Lung (tissue), 12 donors: ENCODE results near the gene PLEKHA1. TPM values are rescaled to one million over a fixed set of nuclear protein-coding genes. Genes with fewer than 3 reads are reported as not detected.

Experiments used
- ATAC-seq: fragments of 200-7000 bp; cut with Tn5 transposase; one replicate; pipeline ENCODE4 v1.9.1; 2020; ENCODE audit warnings: moderate number of reproducible peaks; ENCODE audit not compliant: insufficient read depth, low FRiP score
- DNase-seq, 3 donors: peaks; one replicate each; pipeline ENCODE4 v3.0.0-alpha.2; 2013 to 2017
- H3K27ac ChIP-seq, 2 donors: one replicate each; pipeline ENCODE4 v1.5.1; 2013; ENCODE audit warnings: mild to moderate bottlenecking in 2 of 2, moderate library complexity in 2 of 2, control low read depth in 1 of 2, inconsistent platforms in 1 of 2, low read depth in 1 of 2, low read length in 1 of 2
- H3K27me3 ChIP-seq, 3 donors: one replicate each; pipeline ENCODE4 v1.5.1; 2013; ENCODE audit warnings: low read length in 2 of 3; ENCODE audit not compliant: control insufficient read depth in 3 of 3, insufficient read depth in 3 of 3
- H3K36me3 ChIP-seq, 4 donors: one replicate each; pipeline ENCODE4 v1.5.1; 2013; ENCODE audit warnings: low read length in 4 of 4, mild to moderate bottlenecking in 1 of 4, moderate library complexity in 1 of 4; ENCODE audit not compliant: control insufficient read depth in 4 of 4, insufficient read depth in 4 of 4
- H3K4me1 ChIP-seq, 5 donors: one replicate each; pipeline ENCODE4 v1.5.1; 2013; ENCODE audit warnings: low read length in 5 of 5, mild to moderate bottlenecking in 2 of 5, moderate library complexity in 1 of 5; ENCODE audit not compliant: control insufficient read depth in 5 of 5, insufficient read depth in 5 of 5
- H3K4me3 ChIP-seq: one replicate; pipeline ENCODE4 v1.5.1; 2013; ENCODE audit warnings: mild to moderate bottlenecking, control low read depth, moderate library complexity
- H3K9ac ChIP-seq, 2 donors: one replicate each; pipeline ENCODE4 v1.5.1; 2013; ENCODE audit warnings: low read length in 2 of 2, control low read depth in 1 of 2; ENCODE audit not compliant: insufficient read depth in 1 of 2
- H3K9me3 ChIP-seq, 4 donors: one replicate each; pipeline ENCODE4 v1.5.1; 2013; ENCODE audit warnings: low read length in 3 of 4, mild to moderate bottlenecking in 1 of 4, moderate library complexity in 1 of 4; ENCODE audit not compliant: control insufficient read depth in 4 of 4, insufficient read depth in 3 of 4
- CTCF ChIP-seq: IDR thresholded peaks from 2 replicates; pipeline ENCODE4 v1.5.1; 2012; ENCODE audit warnings: mild to moderate bottlenecking; ENCODE audit errors: control extremely low read depth, extremely low read depth
- WGBS, 2 donors: extraction: QIAGEN DNeasy Blood & Tissue Kit; methylation state at CpG; one replicate each; pipeline ENCODE4 v1.1.7; 2013; 5-methylcytosine and 5-hydroxymethylcytosine counted together
- polyA plus RNA-seq, 2 donors: library from polyadenylated mRNA; stranded (reverse); fragments of 200-250 nt; gene quantifications; one replicate each; pipeline ENCODE4 v1.2.1, GENCODE V29; 2013
- total RNA-seq, 2 donors: library from RNA; depleted of rRNA in 1 of 2; stranded (reverse); fragments of >200 nt in 1 of 2; gene quantifications; one replicate each; pipeline ENCODE4 v1.2.1, GENCODE V29; 2014 to 2021
- donor health status: control.
- donor health status: control.
- donor health status: Bipolar disorder and iron deficiency.
- donor health status: healthy.
- donor health status: DM: yes; HTN: yes; CAD: no.

PLEKHA1 gene
- total and polyA plus RNA-seq, 4 donors: 18.9 to 73.2 (median 28.2) TPM

DNA sequence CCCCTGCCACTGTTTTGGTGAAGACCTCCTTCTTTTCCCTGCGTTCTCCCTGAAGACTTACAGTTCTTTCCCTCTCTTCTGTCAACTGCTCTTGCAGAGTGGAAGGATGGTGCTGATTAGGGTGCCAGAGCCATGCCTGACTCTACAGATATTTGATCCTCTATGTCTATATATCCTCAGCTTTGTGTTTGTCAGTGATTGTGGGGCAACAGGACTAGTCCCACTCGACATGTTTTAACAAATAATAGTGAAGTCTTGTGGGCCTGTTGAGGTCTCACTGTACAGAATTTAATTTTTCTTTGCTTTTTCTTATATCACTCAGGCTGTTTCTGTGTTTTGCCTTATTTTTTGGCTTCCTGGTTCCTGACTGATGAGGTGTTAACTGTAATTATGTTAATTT lies 5.0 kb downstream of the PLEKHA1 start:
- H3K36me3 ChIP-seq: no peaks in the 10 kb centered on the region
- no peaks in the 10 kb centered on the region for H3K27me3 ChIP-seq
- no peak overlapping the region for H3K27ac ChIP-seq
- peaks cover 0 to 17% (median 0%) of the 10 kb centered on the region in 5 donors for H3K4me1 ChIP-seq
- H3K9me3 ChIP-seq: no peaks in the 10 kb centered on the region
- ATAC-seq: no peak
- TF ChIP-seq CTCF: no peak
- no peak overlapping the region for H3K9ac ChIP-seq
- no peak overlapping the region for H3K4me3 ChIP-seq
- no peak for DNase-seq
- 91 to 94% methylated on average over 2 of the region's 2 CpGs for WGBS, 2 donors

DNA sequence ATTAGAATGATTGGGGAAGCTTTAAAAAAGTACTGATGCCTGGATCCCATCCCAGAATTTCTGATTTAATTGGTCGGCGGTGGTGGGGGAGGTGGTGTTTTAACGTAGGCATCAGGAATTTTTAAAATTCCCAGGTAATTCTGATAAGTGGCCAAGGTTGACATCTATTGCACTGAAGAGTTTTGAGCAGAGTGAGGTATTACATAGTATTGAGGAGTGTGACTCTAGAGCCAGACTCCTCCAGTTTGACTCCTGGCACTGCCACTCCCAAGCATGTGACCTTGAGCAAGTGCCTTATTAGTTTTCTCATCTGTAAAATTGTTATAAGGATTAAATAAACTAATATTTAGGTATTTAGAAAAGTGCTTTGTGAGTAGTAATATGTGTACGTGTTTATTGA lies 6.2 kb downstream of the PLEKHA1 start:
- Histone ChIP-seq H3K27me3 (no peaks in the 10 kb centered on the region), H3K36me3 (no peaks in the 10 kb centered on the region), H3K9ac (no peak overlapping the region), H3K27ac (no peak overlapping the region), H3K9me3 (no peaks in the 10 kb centered on the region), H3K4me1 (peaks cover 0 to 17% (median 0%) of the 10 kb centered on the region in 5 donors), H3K4me3 (no peak overlapping the region)
- no peak for TF ChIP-seq CTCF
- ATAC-seq: no peak
- no peak for DNase-seq
- WGBS, 2 donors: 76 to 91% methylated on average over 4 of the region's 4 CpGs

GRCh38 chr10:122381680-122382079 lies 7.2 kb downstream of the PLEKHA1 start:
- ATAC-seq (no peak), DNase-seq (no peak)
- Histone ChIP-seq H3K27me3 (no peaks in the 10 kb centered on the region), H3K4me1 (peaks cover 0 to 17% (median 0%) of the 10 kb centered on the region in 5 donors), H3K9me3 (no peaks in the 10 kb centered on the region), H3K27ac (no peak overlapping the region), H3K36me3 (no peaks in the 10 kb centered on the region), H3K4me3 (no peak overlapping the region), H3K9ac (no peak overlapping the region)
- no peak for TF ChIP-seq CTCF
- WGBS, 2 donors: 86 to 88% methylated on average over 2 of the region's 2 CpGs

GRCh38 chr10:122386514-122386913 lies 12.0 kb downstream of the PLEKHA1 start:
- H3K27ac ChIP-seq: no peak overlapping the region
- H3K4me1 ChIP-seq: peaks cover 0 to 9% (median 0%) of the 10 kb centered on the region in 5 donors
- DNase-seq (no peak), ATAC-seq (no peak)
- H3K9me3 ChIP-seq: no peaks in the 10 kb centered on the region
- no peak overlapping the region for H3K9ac ChIP-seq
- TF ChIP-seq CTCF: no peak
- no peak overlapping the region for H3K4me3 ChIP-seq
- H3K36me3 ChIP-seq: no peaks in the 10 kb centered on the region
- no peaks in the 10 kb centered on the region for H3K27me3 ChIP-seq
- WGBS, 2 donors: 45 to 67% methylated on average over 2 of the region's 2 CpGs
